RWPE2 (cell line): ENCODE results near the gene RGL3.

Experiments
- ATAC-seq: fragments of 200-7000 bp; cut with Tn5 transposase; 3 replicates; pipeline ENCODE4 v1.9.1; 2021; ENCODE audit warnings: low read depth
- DNase-seq: peaks from one replicate; pipeline ENCODE4 v3.0.0-alpha.2; 2020; ENCODE audit warnings: low spot score
- H3K27ac ChIP-seq: fragments of 450-650 bp; 2 replicates; pipeline ENCODE4 v1.5.1; 2017; ENCODE audit warnings: mild to moderate bottlenecking; ENCODE audit not compliant: poor library complexity, severe bottlenecking
- H3K27me3 ChIP-seq: fragments of 250-450 bp; sonication (Bioruptor Pico); 2 replicates; pipeline ENCODE4 v1.5.1; 2021; ENCODE audit warnings: mild to moderate bottlenecking, moderate library complexity; ENCODE audit not compliant: insufficient read depth, poor library complexity, severe bottlenecking
- H3K36me3 ChIP-seq: fragments of 250-450 bp; sonication (Bioruptor Pico); 2 replicates; pipeline ENCODE4 v1.5.1; 2020; ENCODE audit warnings: low read depth, mild to moderate bottlenecking, moderate library complexity
- H3K4me1 ChIP-seq: fragments of 250-450 bp; sonication (Bioruptor Pico); 2 replicates; pipeline ENCODE4 v1.5.1; 2021; ENCODE audit warnings: mild to moderate bottlenecking, moderate library complexity; ENCODE audit not compliant: insufficient read depth, poor library complexity, severe bottlenecking
- H3K4me3 ChIP-seq: fragments of 250-450 bp; sonication (Bioruptor Pico); 2 replicates; pipeline ENCODE4 v1.5.1; 2021; ENCODE audit warnings: mild to moderate bottlenecking, moderate library complexity; ENCODE audit not compliant: severe bottlenecking
- H3K9me3 ChIP-seq: fragments of 250-450 bp; sonication (Bioruptor Pico); 2 replicates; pipeline ENCODE4 v1.5.1; 2021; ENCODE audit warnings: mild to moderate bottlenecking, moderate library complexity; ENCODE audit not compliant: severe bottlenecking
- TF ChIP-seq, protein P1 (sequence below): fragments of 450-650 bp; IDR thresholded peaks from one replicate; pipeline ENCODE4 v1.5.1; 2017; ENCODE audit warnings: mild to moderate bottlenecking, moderate library complexity; ENCODE audit not compliant: poor library complexity, severe bottlenecking

The RGL3 gene

DNA sequence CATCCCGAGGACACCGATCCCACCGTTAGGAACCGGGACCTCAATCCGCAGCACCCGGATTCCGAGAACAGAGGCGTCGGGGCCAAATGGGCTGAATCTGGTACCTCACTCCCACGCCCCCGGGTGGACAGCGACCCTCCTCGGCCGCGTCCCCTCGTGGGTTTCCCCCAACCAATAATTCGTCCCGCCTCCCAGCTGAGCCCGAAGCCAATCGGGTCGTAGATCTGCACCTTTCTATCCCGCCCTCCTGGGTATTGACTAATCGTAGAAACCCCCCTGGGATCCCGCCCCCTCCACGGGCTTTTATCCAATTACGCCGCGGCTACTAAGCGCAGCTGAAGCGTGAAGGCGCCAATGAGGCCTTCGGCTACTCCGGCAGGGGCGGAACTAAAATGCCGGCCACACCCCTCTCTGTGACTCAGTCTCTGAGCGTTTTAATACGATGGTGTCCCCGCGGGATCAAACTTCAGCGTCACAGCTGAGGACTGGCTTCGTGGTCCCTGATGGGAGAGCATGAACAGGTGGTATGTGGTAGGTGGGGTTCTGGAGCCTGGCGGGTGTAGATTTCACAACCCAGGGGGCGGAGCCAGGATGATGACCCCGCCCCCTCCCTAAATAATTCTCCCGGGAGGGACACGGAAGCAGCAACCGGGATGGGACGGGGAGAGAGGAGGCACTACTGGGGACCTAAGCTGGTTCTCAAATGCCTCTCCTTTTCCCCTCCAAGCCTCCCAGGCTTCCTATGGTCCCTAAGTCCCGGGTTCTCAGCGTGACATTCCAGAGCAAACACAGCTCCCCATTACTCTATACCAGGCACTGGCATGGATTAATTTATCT, 72.8 kb downstream of the RGL3 start, which contains the start of the genes CCDC159 and TMEM205:
TSS of gene CCDC159 (plus strand) at position 416 of the 837 bp plus-strand sequence. CDS start at position 504, 88 bp downstream.
TSS of gene TMEM205 (minus strand) at position 165 of the 837 bp plus-strand sequence. CDS start 649 bp downstream, outside the sequence.
- Histone ChIP-seq H3K4me3 (peak within 1 kb of the TSS; percentile 61), H3K27ac (peak within 1 kb of the TSS; percentile 44), H3K27me3 (no peaks in the 10 kb centered on the region), H3K36me3 (no peaks in the 10 kb centered on the region), H3K9me3 (peaks cover 5% of the 10 kb centered on the region), H3K4me1 (peaks cover 10% of the 10 kb centered on the region)
- peak; percentile 98 for DNase-seq
- peak; percentile 83 for ATAC-seq
- TF ChIP-seq, protein P1, sequence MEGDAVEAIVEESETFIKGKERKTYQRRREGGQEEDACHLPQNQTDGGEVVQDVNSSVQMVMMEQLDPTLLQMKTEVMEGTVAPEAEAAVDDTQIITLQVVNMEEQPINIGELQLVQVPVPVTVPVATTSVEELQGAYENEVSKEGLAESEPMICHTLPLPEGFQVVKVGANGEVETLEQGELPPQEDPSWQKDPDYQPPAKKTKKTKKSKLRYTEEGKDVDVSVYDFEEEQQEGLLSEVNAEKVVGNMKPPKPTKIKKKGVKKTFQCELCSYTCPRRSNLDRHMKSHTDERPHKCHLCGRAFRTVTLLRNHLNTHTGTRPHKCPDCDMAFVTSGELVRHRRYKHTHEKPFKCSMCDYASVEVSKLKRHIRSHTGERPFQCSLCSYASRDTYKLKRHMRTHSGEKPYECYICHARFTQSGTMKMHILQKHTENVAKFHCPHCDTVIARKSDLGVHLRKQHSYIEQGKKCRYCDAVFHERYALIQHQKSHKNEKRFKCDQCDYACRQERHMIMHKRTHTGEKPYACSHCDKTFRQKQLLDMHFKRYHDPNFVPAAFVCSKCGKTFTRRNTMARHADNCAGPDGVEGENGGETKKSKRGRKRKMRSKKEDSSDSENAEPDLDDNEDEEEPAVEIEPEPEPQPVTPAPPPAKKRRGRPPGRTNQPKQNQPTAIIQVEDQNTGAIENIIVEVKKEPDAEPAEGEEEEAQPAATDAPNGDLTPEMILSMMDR, result no peak

DNA sequence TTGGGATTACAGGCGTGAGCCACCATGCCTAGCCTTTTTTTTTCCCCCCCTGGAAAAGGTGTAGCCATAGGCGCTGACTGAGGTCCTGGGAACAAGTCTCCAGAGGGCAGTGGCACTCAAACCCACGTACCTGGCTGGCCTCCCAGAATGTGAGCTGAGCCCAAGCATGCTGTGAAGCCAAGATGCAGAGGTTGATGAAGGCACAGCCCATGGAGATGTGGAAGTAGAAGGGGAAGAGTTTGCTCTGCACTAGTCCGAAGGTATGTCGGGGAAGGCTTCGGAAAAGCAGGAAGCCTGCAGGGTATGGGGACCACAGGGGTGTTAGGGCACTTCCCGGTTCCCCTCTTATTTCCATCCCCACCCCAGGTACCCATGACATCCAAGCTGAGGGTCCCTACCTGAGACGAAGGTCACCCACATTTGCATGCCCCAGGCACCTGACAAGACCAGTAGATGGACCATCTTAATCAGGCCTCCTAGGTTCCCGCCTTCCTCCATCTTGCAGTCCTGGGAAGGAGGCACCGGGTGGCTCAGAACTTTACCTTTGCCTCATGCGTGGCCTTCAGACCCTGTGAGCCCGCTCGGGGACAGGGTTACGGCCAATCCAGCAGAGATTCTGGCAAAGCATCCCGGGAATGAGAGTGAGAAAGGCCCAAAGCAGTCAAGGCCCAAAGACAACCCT, 73.9 kb downstream of the RGL3 start:
- peak overlapping the region; percentile 44 for H3K27ac ChIP-seq

More for the DNA sequence above, 73.9 kb downstream of the RGL3 start:
- peak overlapping the region; percentile 61 for H3K4me3 ChIP-seq
- no peak for DNase-seq
- peaks cover 10% of the 10 kb centered on the region for H3K4me1 ChIP-seq
- peaks cover 5% of the 10 kb centered on the region for H3K9me3 ChIP-seq
- H3K36me3 ChIP-seq, result no peaks in the 10 kb centered on the region
- no peak for ATAC-seq
- H3K27me3 ChIP-seq, result no peaks in the 10 kb centered on the region
- TF ChIP-seq, protein P1, result no peak
